Heart right ventricle (tissue), 16 donors: ENCODE measurements around the gene USP38. TPM values are rescaled to one million over a fixed set of nuclear protein-coding genes. Genes with fewer than 3 reads are reported as not detected.
A peak's percentile ranks its signal among the peaks of the same experiment; 100 is the strongest.
"Not testable (repeated sequence)": the region's sequence is repeated elsewhere in the genome, so short reads cannot be mapped to it uniquely, and the experiment has no call there.

Experiments used
- ATAC-seq, 8 donors: fragments of 200-7000 bp; cut with Tn5 transposase; one replicate each; pipeline ENCODE4 v1.9.1; 2020; ENCODE audit warnings: mild to moderate bottlenecking in 8 of 8, moderate library complexity in 8 of 8, moderate number of reproducible peaks in 1 of 8
- DNase-seq, 2 donors: peaks; one replicate each; pipeline ENCODE4 v3.0.0-alpha.2; 2020
- H3K27ac ChIP-seq, 10 donors: fragments of 200-600 bp; sonication (generic) in 2 of 10; one replicate each; pipeline versions ENCODE4 v1.5.0 to v1.8.0; 2020 to 2022; ENCODE audit warnings: mild to moderate bottlenecking in 3 of 10
- H3K27me3 ChIP-seq, 7 donors: fragments of 200-600 bp; one replicate each; pipeline ENCODE4 v1.8.0; 2021 to 2022; ENCODE audit warnings: mild to moderate bottlenecking in 2 of 7
- H3K36me3 ChIP-seq, 9 donors: fragments of 200-600 bp; sonication (generic) in 1 of 9; one replicate each; pipeline versions ENCODE4 v1.5.0 to v1.8.0; 2020 to 2022; ENCODE audit warnings: mild to moderate bottlenecking in 2 of 9
- H3K4me1 ChIP-seq, 9 donors: fragments of 200-600 bp; sonication (generic) in 1 of 9; one replicate each; pipeline versions ENCODE4 v1.5.0 to v1.8.0; 2020 to 2022; ENCODE audit warnings: mild to moderate bottlenecking in 4 of 9
- H3K4me3 ChIP-seq, 10 donors: fragments of 200-600 bp; sonication (generic) in 2 of 10; one replicate each; pipeline versions ENCODE4 v1.5.0 to v1.8.0; 2020 to 2022; ENCODE audit warnings: mild to moderate bottlenecking in 7 of 10, moderate library complexity in 2 of 10
- H3K9me3 ChIP-seq, 11 donors: fragments of 200-600 bp in 10 of 11; sonication (generic) in 2 of 11; one replicate each; pipeline versions ENCODE4 v1.5.0 to v1.8.0; 2013 to 2022; ENCODE audit warnings: mild to moderate bottlenecking in 2 of 11, control low read depth in 1 of 11, moderate library complexity in 1 of 11
- WGBS, 2 donors: extraction: QIAGEN DNeasy Blood & Tissue Kit; methylation state at CpG; one replicate each; pipeline ENCODE4 v1.1.7; 2013; ENCODE audit warnings: inconsistent platforms in 1 of 2; 5-methylcytosine and 5-hydroxymethylcytosine counted together
- intact Hi-C, 10 donors: fragments of 100-400 bp; cut with DNase I; formaldehyde crosslinking; loops; one replicate each; pipeline versions ENCODE4 v1.11.1 to v1.14.2; 2022
- polyA plus RNA-seq, 2 donors: library from polyadenylated mRNA; stranded (reverse); fragments of 200-250 nt; gene quantifications; one replicate each; pipeline ENCODE4 v1.2.3, GENCODE V29; 2013
- total RNA-seq, 10 donors: library from RNA; stranded (reverse); fragmentation: NEBNext Ultra II Directional in 3 of 10; extraction: Animal tissue kit (Norgen Biotek cat#: 25700) in 3 of 10; gene quantifications; one replicate each; pipeline versions ENCODE4 v1.2.1 to v1.2.4, GENCODE V29; 2021 to 2023
- TF ChIP-seq, protein P1 (sequence below), 9 donors: fragments of 200-600 bp; sonication (generic) in 2 of 9; IDR thresholded peaks; one replicate each; pipeline versions ENCODE4 v1.5.0 to v1.8.0; 2021 to 2022; ENCODE audit warnings: antibody characterized with exemption in 9 of 9, mild to moderate bottlenecking in 5 of 9, moderate library complexity in 1 of 9
- donor health status: Arrhythmogenic right ventricular cardiomyopathy.
- donor health status: ischemic (EF 13 %, LVEDD 7.1; RV severe dilation, severe dysfunction).
- donor health status: healthy with polysubstance abuse.
- donor health status: DM: no; HTN: yes; CAD: no.
- donor health status: DM: no; HTN: no; CAD: no.
- donor health status: ischemic (EF 25% LVEDD 6.9; RV normal size, moderate dysfunction).
- donor health status: ischemic (EF 25% LVEDD 5.7; RV mildly dilated, moderate dysfunction).
- donor health status: healthy.
- donor health status: DM: yes; HTN: yes; CAD: no.
- donor health status: Ischemic cardiomyopathy.
- donor health status: ischemic (EF 35%, LVEDD 5.7; RV mildly dilated, moderate dysfunction).
- donor health status: nonischemic (EF 11% LVEDD 7.7; RV severe dilation, severe dysfunction).
- donor health status: DM: yes; HTN: yes; CAD: no.
- donor health status: PGD.
- donor health status: ischemic (EF 29% LVEDD 5.4; RV normal size, mild dysfunction).
- donor health status: nonischemic (EF 23%, LVEDD 6.1; RV moderate dilation, normal function).

The USP38 gene
- total and polyA plus RNA-seq, 12 donors: 3.1 to 24.2 (median 20.1) TPM

DNA sequence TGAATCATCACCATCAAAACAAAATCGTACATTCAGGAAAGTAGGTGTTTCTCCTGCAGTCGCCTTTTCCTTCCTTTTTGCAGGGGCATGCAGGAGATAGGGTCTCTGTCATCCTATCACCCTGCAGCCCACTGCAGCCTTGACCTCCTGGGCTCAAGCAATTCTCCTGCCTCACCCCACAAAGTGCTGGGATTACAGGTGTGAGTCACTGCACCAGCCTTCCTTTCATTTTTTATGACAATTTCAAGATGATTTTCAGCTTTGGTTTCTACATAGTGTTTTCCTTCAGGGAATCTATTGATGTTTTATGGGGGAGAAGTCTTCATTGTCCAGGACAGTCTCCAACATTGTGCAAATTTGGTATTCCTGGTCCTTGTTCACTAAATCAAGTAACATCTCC is 71.7 kb downstream of the USP38 start:
- TF ChIP-seq, protein P1, sequence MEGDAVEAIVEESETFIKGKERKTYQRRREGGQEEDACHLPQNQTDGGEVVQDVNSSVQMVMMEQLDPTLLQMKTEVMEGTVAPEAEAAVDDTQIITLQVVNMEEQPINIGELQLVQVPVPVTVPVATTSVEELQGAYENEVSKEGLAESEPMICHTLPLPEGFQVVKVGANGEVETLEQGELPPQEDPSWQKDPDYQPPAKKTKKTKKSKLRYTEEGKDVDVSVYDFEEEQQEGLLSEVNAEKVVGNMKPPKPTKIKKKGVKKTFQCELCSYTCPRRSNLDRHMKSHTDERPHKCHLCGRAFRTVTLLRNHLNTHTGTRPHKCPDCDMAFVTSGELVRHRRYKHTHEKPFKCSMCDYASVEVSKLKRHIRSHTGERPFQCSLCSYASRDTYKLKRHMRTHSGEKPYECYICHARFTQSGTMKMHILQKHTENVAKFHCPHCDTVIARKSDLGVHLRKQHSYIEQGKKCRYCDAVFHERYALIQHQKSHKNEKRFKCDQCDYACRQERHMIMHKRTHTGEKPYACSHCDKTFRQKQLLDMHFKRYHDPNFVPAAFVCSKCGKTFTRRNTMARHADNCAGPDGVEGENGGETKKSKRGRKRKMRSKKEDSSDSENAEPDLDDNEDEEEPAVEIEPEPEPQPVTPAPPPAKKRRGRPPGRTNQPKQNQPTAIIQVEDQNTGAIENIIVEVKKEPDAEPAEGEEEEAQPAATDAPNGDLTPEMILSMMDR (IDR thresholded peaks at IDR 0.05): no peak
- Histone ChIP-seq H3K36me3 (no peaks in the 10 kb centered on the region), H3K4me3 (no peak overlapping the region), H3K9me3 (no peaks in the 10 kb centered on the region), H3K27me3 (no peaks in the 10 kb centered on the region), H3K4me1 (peaks cover 0 to 6% (median 0%) of the 10 kb centered on the region in 9 donors), H3K27ac (no peak overlapping the region)
- DNase-seq (no peak), ATAC-seq (no peak)
- intact Hi-C loops: no loop called here
- WGBS, 2 donors: 75 to 84% methylated on average over 2 of the region's 2 CpGs

DNA sequence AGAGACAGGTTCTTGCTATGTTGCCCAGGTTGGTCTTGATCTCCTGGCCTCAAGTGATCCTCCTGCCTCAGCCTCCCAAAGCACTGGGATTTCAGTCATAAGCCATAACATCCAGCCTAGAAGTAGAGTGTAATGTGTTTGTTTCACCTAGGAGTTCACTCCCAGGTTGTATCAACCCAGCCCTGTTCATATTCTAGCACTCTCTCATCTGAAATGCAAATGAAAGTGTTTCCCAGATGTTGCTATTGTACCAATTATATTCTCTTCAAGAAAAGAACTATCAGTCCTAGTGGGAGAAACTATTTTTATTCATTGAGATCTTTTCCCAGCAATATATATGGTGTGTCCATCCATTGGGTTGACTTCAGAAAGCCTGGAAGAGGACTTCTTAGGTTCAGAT is 72.6 kb downstream of the USP38 start:
- ATAC-seq: no peak
- H3K4me3 ChIP-seq: no peak overlapping the region
- no peak for DNase-seq
- intact Hi-C loops: no loop called here
- no peaks in the 10 kb centered on the region for H3K36me3 ChIP-seq
- no peak overlapping the region for H3K27ac ChIP-seq
- no peaks in the 10 kb centered on the region for H3K9me3 ChIP-seq
- no peaks in the 10 kb centered on the region for H3K27me3 ChIP-seq
- TF ChIP-seq, protein P1 (IDR thresholded peaks at IDR 0.05): no peak
- H3K4me1 ChIP-seq: peaks cover 0 to 4% (median 0%) of the 10 kb centered on the region in 9 donors

DNA sequence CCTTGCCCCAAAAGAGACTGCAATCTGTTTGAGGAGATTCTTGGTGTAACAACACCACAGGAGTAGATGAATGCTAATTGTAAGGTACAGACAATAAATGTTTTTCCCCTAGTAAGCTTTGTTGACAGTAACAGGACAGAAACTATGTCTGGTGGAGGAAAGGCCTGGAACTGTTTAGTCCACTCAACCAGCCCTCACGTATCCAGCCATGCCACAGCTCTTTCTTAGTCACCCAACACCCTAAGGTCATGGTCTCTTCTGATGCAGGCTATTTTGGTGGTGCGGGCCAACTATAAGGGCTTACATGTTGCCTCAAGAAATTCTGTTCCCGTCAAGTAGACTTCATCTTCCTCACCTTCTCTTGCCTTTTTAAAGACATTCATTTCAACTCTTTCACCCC is 76.0 kb downstream of the USP38 start:
- intact Hi-C loops: no loop called here
- TF ChIP-seq, protein P1 (IDR thresholded peaks at IDR 0.05): no peak

DNA sequence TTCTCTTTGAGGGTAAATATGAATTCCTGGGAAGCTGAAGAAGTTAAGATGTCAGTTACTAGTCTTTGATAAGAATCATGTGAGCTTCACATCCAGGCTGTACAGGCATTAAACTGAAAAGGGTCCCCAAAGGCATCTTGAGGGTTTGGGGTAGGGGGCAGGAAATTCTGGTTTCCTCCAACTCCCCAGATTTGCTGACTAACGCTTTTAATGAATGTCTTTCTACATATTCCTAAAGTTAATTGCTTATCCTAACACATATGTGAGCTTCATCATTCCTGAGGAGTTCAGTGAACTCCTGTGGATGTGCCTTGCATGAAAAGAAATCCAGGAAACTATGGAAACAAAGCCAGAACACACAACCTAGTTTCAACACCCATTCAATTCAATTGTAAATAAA is 78.1 kb downstream of the USP38 start:
- Histone ChIP-seq H3K4me1 (peaks cover 0 to 4% (median 0%) of the 10 kb centered on the region in 9 donors), H3K4me3 (no peak overlapping the region), H3K27ac (no peak overlapping the region), H3K9me3 (peaks cover 0 to 9% (median 6%) of the 10 kb centered on the region in 11 donors), H3K36me3 (no peaks in the 10 kb centered on the region), H3K27me3 (no peaks in the 10 kb centered on the region)
- ATAC-seq (no peak), DNase-seq (no peak)
- TF ChIP-seq, protein P1 (IDR thresholded peaks at IDR 0.05): no peak
- WGBS, 2 donors: 3 to 34% methylated on average over 1 of the region's 1 CpG
- intact Hi-C loops: no loop called here

More for the DNA sequence above, 76.0 kb downstream of the USP38 start:
- Histone ChIP-seq H3K4me3 (no peak overlapping the region), H3K27ac (no peak overlapping the region), H3K36me3 (no peaks in the 10 kb centered on the region), H3K27me3 (no peaks in the 10 kb centered on the region), H3K4me1 (peaks cover 0 to 4% (median 0%) of the 10 kb centered on the region in 9 donors), H3K9me3 (no peaks in the 10 kb centered on the region)
- no peak for DNase-seq
- WGBS, 2 donors: 59 to 75% methylated on average over 3 of the region's 3 CpGs
- peak in 1 of 8 donors; percentile 55 for ATAC-seq

DNA sequence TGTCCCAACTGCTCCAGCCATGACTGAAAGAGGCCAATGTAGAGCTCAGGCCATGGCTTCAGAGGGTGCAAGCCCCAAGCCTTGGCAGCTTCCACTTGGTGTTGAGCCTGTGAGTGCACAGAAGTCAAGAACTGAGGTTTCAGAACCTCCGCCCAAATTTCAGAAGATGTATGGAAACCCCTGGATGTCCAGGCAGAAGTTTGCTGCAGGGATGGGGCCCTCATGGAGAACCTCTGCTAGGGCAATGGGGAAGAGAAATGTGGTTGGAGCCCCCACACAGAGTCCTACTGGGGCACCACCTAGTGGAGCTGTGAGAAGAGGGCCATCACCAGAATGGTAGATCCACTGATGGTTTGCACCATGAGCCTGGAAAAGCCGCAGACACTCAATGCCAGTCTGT is 83.0 kb downstream of the USP38 start:
- H3K27ac ChIP-seq, H3K27me3 ChIP-seq, H3K4me3 ChIP-seq, H3K36me3 ChIP-seq, intact Hi-C loops, ATAC-seq, DNase-seq, H3K4me1 ChIP-seq: not testable (repeated sequence)
- WGBS, 2 donors: 96 to 97% methylated on average over 2 of the region's 2 CpGs
- peaks cover 0 to 22% (median 8%) of the 10 kb centered on the region in 11 donors for H3K9me3 ChIP-seq
